Lung microvascular endothelial cell (primary cell): Measurements from ENCODE around the gene KRTAP16-1. TPM values are rescaled to one million over a fixed set of nuclear protein-coding genes. Genes with fewer than 3 reads are reported as not detected.
"Not testable (repeated sequence)": the region's sequence is repeated elsewhere in the genome, so short reads cannot be mapped to it uniquely, and the experiment has no call there.

Experiments used
- DNase-seq, 2 donors: peaks; one replicate each; pipeline versions ENCODE4 v3.0.0 to v3.0.0-alpha.2; 2010; ENCODE audit warnings: low read depth in 2 of 2
- total RNA-seq: library from RNA; depleted of rRNA; stranded (reverse); fragments of >200 nt; gene quantifications from 2 replicates; pipeline ENCODE4 v1.2.1, GENCODE V29; 2014

The KRTAP16-1 gene
- total RNA-seq, 1 donor from 2014 or later, result not detected

GRCh38 chr17:41301916-41302901 lies 6.9 kb downstream of the KRTAP16-1 start, which contains the start of gene KRTAP29-1:
Gene KRTAP29-1 (minus strand): TSS chr17:41302851. CDS start chr17:41302851, 0 bp downstream.
- DNase-seq, result no peak

DNA sequence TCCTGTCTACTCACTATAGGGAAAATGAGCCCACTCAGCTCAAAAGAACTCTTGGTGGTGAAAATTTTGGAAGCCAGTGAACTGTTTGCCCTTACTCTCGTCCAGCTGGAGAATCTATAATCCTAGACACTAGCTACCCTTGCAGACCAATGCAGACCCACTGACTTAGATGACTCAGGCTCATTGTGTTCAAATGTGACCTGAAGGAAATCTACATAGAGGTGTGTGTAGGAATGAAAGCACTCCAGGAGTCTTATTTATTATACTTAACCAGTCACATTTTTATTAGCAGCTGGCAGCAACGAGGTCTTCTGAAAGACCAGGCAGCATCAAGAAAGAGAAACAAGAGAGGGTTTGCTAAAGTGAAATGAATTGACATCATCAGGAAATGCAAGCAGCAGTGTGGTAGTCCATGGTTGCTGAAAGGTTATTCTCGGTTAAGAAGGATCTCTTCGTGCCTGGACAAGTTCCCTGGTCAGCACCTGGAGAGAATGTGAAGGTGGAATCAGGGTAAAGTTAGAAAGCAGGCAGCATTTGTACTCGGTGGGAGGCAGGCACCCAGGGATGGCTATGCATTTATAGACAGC lies 7.8 kb downstream of the KRTAP16-1 start:
- DNase-seq, result no peak

- no peak for DNase-seq
Measured at GRCh38 chr17:41298458-41299135, 10.5 kb downstream of the KRTAP16-1 start.

DNA sequence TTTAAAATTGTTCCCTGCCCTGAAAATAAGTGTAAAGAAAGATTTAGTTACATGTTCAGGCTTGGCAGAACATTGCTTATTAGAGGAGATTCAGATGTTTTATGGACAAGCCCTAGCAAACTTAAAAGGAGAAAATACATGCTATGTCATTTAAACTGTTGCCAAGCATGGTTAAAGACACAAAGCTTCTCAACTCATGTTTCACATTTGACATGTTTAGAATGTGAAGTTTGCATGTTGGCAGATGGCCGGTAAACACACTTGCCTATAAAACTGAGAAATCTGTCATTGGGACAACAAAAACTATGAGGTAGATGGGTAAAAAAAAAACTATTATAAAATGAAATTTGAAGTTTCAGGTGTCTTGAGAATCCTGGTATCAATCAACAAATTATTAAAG lies 12.3 kb downstream of the KRTAP16-1 start:
- no peak for DNase-seq

DNA sequence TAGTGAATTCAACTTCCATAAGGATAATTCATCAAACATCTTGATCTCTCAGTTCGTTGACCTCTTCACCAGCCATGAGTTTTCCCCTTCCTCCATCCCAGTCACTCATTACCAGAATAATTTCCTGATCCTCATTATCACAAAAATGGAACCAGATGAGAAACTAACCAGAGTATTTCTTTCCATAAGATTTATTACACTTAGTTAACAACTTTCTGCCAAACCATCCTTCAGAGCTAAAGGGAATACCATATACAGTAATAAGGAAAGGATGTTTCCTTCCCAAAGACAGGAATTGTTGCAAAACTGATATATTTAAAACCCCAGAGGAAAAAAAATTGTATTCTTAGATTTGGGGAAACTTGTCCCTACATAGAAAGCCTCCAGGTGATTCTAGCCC lies 15.1 kb downstream of the KRTAP16-1 start:
- no peak for DNase-seq

- DNase-seq, result no peak
Measured at GRCh38 chr17:41287050-41287449, 22.1 kb downstream of the KRTAP16-1 start.

- DNase-seq, result no peak
Measured at GRCh38 chr17:41284546-41284945, 24.6 kb downstream of the KRTAP16-1 start.

DNA sequence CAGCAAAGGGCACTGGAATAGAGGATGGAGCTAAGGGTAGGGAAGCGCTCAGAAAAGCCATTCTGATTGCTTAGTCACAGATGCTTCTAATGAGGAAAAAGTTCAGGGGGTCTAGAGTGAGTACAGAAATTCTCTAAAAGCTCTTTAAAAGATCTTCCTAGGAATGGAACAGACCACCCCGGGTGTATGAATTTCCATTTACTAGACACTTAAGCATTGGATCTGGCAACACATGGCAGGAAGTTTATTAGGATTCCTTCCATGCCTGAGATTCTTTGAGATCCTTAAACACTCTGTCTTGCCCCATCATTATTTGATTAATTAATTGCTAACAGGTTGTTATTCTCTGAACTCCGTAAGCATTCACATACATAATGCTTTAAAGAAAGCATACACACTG lies 25.1 kb downstream of the KRTAP16-1 start:
- no peak for DNase-seq

- DNase-seq, result no peak
Measured at GRCh38 chr17:41278176-41278955, 30.7 kb downstream of the KRTAP16-1 start.

GRCh38 chr17:41275648-41276190 lies 33.4 kb downstream of the KRTAP16-1 start, which contains the start of gene KRTAP9-7:
Gene KRTAP9-7 (plus strand): TSS chr17:41275698. CDS start chr17:41275698, 0 bp downstream.
- not testable (repeated sequence) for DNase-seq

DNA sequence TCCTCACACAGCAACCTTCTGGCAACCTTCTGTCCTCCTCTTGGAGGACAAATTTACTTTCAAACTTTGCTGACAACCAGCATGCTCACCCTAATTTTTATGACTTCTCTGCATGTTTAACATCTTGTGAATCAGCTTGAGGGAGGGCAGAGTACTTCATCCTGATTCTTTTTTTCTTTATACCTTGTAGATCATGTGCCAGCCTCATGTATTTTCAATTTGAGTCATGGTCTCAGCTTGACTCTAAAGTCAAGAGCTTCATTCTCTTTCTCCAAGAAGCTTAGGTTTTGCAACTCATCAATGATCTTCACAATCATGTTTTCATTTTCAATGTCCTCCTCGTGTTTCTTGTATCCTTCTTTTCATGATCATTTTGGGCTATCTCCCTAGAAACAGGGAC lies 37.3 kb downstream of the KRTAP16-1 start:
- DNase-seq, result no peak

GRCh38 chr17:41271323-41271722 lies 37.8 kb downstream of the KRTAP16-1 start:
- not testable (repeated sequence) for DNase-seq

DNA sequence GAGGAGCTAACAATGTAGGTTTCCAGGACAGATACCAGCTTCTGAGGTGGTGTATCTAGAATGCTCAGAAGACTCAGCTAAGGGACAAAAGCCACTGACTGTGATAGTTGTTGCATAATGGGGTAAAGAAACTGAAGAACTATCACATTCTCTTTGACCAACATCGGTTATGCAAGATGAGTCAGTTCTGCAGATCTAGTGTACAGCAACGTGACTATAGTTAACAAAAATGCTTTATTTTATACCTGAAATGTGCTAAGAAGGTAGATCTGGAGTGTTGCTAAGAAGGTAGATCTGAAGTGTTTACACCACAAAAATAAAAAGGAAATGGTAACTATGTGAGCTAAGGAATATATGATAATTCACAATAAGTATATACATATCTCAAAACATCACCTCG lies 41.4 kb downstream of the KRTAP16-1 start:
- no peak for DNase-seq

GRCh38 chr17:41265078-41265477 lies 44.0 kb downstream of the KRTAP16-1 start, which contains the start of gene KRTAP9-6:
Gene KRTAP9-6 (plus strand): TSS chr17:41265378. CDS start chr17:41265378, 0 bp downstream.
- no peak for DNase-seq

DNA sequence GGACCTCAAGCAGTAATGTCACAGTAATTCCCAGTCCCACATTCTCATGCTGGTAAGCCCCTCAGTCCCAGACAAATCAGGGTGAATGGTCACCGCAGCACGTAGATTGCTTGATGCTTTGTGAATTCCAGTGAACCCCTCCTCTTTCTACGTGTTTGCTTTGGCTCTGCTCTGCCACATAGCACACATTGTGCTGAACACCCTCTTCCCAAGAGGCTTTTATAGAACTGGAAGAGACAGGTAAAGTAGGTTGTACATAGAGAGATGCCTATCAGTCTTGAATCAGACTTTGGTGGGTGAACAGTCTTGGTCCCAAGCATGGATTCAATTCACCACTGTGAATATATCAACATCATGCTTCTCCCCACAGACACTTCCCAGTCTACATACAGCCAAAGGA lies 44.5 kb downstream of the KRTAP16-1 start:
- no peak for DNase-seq

- no peak for DNase-seq
Measured at GRCh38 chr17:41263212-41263611, 45.9 kb downstream of the KRTAP16-1 start.

DNA sequence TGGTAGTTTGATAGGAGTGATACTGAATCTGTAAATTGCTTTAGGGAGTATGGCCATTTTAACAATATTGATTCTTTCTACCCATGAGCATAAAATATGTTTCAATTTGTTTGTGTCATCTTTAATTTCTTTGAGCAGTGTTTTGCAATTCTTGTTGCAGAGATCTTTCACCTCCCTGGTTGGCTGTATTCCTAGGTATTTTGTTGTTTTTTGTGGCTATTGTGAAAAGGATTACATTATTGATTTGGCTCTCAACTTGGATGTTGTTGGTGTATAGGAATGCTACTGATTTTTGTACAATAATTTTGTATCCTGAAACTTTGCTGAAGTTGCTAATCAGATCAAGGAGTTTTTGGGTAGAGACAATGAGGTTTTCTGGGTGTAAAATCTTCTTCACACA lies 50.7 kb downstream of the KRTAP16-1 start:
- DNase-seq, result no peak
